OCI-LY7 (cell line): ENCODE results near the gene SAMD13. TPM values are rescaled to one million over a fixed set of nuclear protein-coding genes. Genes with fewer than 3 reads are reported as not detected.

ENCODE experiments used
- BruUV-seq: library from RNA; stranded (reverse); fragments of 400-500 nt; replicated peaks from 2 replicates; lab custom pipeline; 2021; lab: Mats Ljungman, UMichigan
- CTCF ChIA-PET: fragments of 300-600 bp; sonication (Branson Sonifier 250); formaldehyde crosslinking; loops from one replicate; lab custom pipeline; 2022; ENCODE audit warnings: antibody characterized with exemption; ENCODE audit not compliant: unreplicated experiment; lab: Charles Lee
- POLR2A ChIA-PET: fragments of 300-600 bp; sonication (Branson Sonifier 250); formaldehyde crosslinking; loops from one replicate; lab custom pipeline; 2022; ENCODE audit warnings: antibody characterized with exemption; lab: Charles Lee
- DNase-seq: peaks from one replicate; pipeline ENCODE4 v3.0.0-alpha.2; 2015; ENCODE audit warnings: low spot score
- H2AFZ ChIP-seq: fragments of 200-600 bp; sonication (generic), shearing (Covaris generic); 2 replicates; pipeline ENCODE4 v1.6.1; 2014; ENCODE audit warnings: mild to moderate bottlenecking, antibody characterized with exemption, low read length, moderate library complexity
- H3K27ac ChIP-seq: fragments of 200-600 bp; sonication (generic); 2 replicates; pipeline ENCODE4 v1.5.1; 2014; ENCODE audit warnings: mixed run types, low read depth, mild to moderate bottlenecking, moderate library complexity, low read length, inconsistent platforms; ENCODE audit not compliant: poor library complexity, severe bottlenecking
- H3K36me3 ChIP-seq: fragments of 200-600 bp; sonication (generic); 2 replicates; pipeline ENCODE4 v1.6.1; 2014; ENCODE audit warnings: mild to moderate bottlenecking, antibody characterized with exemption, low read length, moderate library complexity, mixed read lengths; ENCODE audit not compliant: insufficient read depth
- H3K4me1 ChIP-seq: fragments of 200-600 bp; sonication (generic); 2 replicates; pipeline ENCODE4 v1.5.1; 2014; ENCODE audit warnings: mild to moderate bottlenecking, low read length; ENCODE audit not compliant: insufficient read depth, poor library complexity, severe bottlenecking
- H3K4me2 ChIP-seq: fragments of 200-600 bp; sonication (generic); 2 replicates; pipeline ENCODE4 v1.6.1; 2014; ENCODE audit warnings: mild to moderate bottlenecking, low read length
- H3K4me3 ChIP-seq: fragments of 200-600 bp; sonication (generic); 2 replicates; pipeline ENCODE4 v1.5.1; 2014; ENCODE audit warnings: mild to moderate bottlenecking, low read depth, low read length; ENCODE audit not compliant: poor library complexity, severe bottlenecking
- H3K79me2 ChIP-seq: fragments of 200-600 bp; sonication (generic); 2 replicates; pipeline ENCODE4 v1.6.1; 2016; ENCODE audit warnings: low read depth, mild to moderate bottlenecking, low read length, moderate library complexity, mixed read lengths; ENCODE audit not compliant: insufficient read depth
- H3K9me2 ChIP-seq: fragments of 200-600 bp; sonication (generic); 2 replicates; pipeline ENCODE4 v1.6.1; 2016; ENCODE audit warnings: mild to moderate bottlenecking, low read length, mixed read lengths; ENCODE audit not compliant: insufficient read depth
- H3K9me3 ChIP-seq: fragments of 200-600 bp; sonication (generic); 2 replicates; pipeline ENCODE4 v1.6.1; 2014; ENCODE audit warnings: mild to moderate bottlenecking, mixed run types, low read length, mixed read lengths
- H4K20me1 ChIP-seq: fragments of 200-600 bp; sonication (generic); 2 replicates; pipeline ENCODE4 v1.6.1; 2014; ENCODE audit warnings: mild to moderate bottlenecking, antibody characterized with exemption, low read length, moderate library complexity, mixed read lengths; ENCODE audit not compliant: insufficient read depth
- EZH2phosphoT487 ChIP-seq: fragments of 200-600 bp; sonication (generic); IDR thresholded peaks from 2 replicates; pipeline ENCODE4 v1.6.1; 2018; ENCODE audit warnings: low read depth, borderline replicate concordance, mild to moderate bottlenecking, mixed run types, antibody characterized with exemption, low read length, moderate library complexity, mixed read lengths
- intact Hi-C: fragments of 100-400 bp; cut with micrococcal nuclease; formaldehyde crosslinking; loops from one replicate; pipeline ENCODE4 v1.10.0; 2022; ENCODE audit not compliant: unreplicated experiment
- total RNA-seq, 2 experiments: library from RNA; depleted of rRNA in 1 of 2; stranded (reverse); fragments of >200 nt in 1 of 2; shearing (Covaris generic) in 1 of 2; gene quantifications; 2 replicates each; pipeline ENCODE4 v1.2.3, GENCODE V29; 2014 to 2022
- TF ChIP-seq, protein P1 (sequence below): fragments of 200-600 bp; sonication (generic); conservative IDR thresholded peaks from 2 replicates; pipeline ENCODE4 v1.5.1; 2014; ENCODE audit warnings: mild to moderate bottlenecking, antibody characterized with exemption, low read length, moderate library complexity, mixed read lengths

Gene SAMD13
- total RNA-seq, 2 experiments from 2014 or later = 5.4 to 5.7 TPM

DNA sequence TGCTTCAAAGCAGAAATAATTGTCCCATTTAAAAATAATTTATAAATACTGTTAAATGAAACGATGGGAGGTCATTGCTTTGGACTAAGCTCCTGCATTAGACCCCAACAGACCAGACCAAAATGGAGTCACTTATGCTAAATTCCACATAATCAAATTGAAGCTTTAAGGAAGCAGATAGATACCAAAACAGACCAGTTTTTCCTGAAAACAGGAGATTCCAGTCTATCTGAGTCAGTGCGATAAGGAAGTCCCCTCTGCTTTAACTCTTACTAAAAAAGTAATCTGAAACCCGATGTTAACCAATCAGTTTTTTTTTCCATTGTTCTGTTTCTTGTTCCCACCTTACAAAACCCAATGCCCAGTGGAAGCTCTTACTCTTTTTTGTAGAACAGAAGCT lies 80.6 kb downstream of the SAMD13 start:
- Histone ChIP-seq H3K27ac (no peak overlapping the region), H3K4me3 (no peak overlapping the region), H3K4me2 (no peak overlapping the region), H3K36me3 (no peaks in the 10 kb centered on the region), H4K20me1 (no peaks in the 10 kb centered on the region), H3K9me3 (no peaks in the 10 kb centered on the region), H2AFZ (no peak overlapping the region), H3K79me2 (no peaks in the 10 kb centered on the region), H3K4me1 (no peaks in the 10 kb centered on the region), H3K9me2 (no peaks in the 10 kb centered on the region)
- intact Hi-C loops = no loop called here
- no TSS peak for BruUV-seq
- TF ChIP-seq EZH2phosphoT487 = no peak
- TF ChIP-seq, protein P1, sequence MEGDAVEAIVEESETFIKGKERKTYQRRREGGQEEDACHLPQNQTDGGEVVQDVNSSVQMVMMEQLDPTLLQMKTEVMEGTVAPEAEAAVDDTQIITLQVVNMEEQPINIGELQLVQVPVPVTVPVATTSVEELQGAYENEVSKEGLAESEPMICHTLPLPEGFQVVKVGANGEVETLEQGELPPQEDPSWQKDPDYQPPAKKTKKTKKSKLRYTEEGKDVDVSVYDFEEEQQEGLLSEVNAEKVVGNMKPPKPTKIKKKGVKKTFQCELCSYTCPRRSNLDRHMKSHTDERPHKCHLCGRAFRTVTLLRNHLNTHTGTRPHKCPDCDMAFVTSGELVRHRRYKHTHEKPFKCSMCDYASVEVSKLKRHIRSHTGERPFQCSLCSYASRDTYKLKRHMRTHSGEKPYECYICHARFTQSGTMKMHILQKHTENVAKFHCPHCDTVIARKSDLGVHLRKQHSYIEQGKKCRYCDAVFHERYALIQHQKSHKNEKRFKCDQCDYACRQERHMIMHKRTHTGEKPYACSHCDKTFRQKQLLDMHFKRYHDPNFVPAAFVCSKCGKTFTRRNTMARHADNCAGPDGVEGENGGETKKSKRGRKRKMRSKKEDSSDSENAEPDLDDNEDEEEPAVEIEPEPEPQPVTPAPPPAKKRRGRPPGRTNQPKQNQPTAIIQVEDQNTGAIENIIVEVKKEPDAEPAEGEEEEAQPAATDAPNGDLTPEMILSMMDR = no peak
- no peak for DNase-seq
- POLR2A ChIA-PET = interaction anchor here (0.5 to 1.4 kb wide), 5 partner anchors 13 to 265 kb away, joined by 3 to 5 read pairs (median 3); no protein-coding TSS in a partner anchor
- CTCF ChIA-PET = no interaction called here

DNA sequence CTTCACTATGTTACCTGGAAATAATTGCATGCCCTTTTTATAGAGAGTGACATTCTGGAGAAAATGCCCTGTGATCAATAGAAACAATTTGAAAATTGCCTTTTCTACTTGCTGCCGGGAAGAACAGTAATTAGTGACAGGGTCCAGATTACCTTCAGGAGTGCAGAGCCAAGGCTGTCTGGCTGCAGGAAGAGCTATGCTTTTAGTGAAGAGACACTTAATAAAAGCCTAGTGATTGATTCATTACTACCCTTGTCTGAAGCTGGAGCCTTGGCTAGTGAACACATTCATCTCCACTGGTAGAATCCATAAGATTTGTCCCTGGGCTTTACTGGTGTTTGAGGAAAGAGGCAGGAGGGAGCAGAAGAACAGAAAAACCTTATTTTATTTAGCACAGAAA lies 83.8 kb downstream of the SAMD13 start:
- POLR2A ChIA-PET = no interaction called here
- DNase-seq = no peak
- no peak overlapping the region for H3K4me2 ChIP-seq
- H3K9me2 ChIP-seq = no peaks in the 10 kb centered on the region
- intact Hi-C loops = no loop called here
- no peak overlapping the region for H3K4me3 ChIP-seq
- H4K20me1 ChIP-seq = no peaks in the 10 kb centered on the region
- H3K9me3 ChIP-seq = no peaks in the 10 kb centered on the region
- no peak overlapping the region for H2AFZ ChIP-seq
- no peak for TF ChIP-seq EZH2phosphoT487
- TF ChIP-seq, protein P1 = no peak
- no peaks in the 10 kb centered on the region for H3K79me2 ChIP-seq
- no TSS peak for BruUV-seq
- H3K4me1 ChIP-seq = no peaks in the 10 kb centered on the region
- no peak overlapping the region for H3K27ac ChIP-seq
- no peaks in the 10 kb centered on the region for H3K36me3 ChIP-seq
- CTCF ChIA-PET = no interaction called here

DNA sequence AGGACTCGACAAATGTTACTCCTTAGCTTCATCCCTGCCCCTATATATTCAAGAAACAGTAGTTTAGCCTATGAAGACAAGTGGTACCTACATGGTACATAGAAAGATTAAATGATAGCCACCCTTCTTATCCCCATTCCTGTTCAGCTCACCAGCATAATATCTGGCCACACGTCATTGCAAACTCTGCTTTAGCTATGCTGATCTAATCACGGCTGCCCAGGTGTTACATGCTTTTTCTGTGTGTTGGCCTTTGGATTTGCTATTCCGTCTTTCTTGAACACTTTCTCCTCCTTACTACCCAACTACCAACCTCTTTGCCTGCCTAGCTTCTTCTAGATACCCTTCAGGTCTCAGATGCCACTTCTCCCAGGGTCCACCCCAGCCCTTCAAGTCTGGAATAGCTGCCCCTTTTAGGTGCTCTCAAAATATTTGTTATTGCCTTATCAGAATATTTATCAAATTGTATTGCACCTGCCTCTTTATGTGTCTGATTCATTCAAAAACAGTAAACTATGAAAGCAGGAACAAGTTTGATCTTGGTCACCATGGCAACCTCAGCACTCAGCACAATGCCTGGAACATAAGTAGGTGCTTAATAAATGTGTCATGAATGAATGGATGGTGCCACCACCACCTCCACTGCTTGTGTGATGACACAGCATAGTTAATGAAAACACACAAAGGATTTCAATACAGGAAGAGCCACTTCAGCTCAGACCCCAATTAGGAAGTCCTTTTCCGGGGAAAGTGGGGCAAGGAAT lies 85.4 kb downstream of the SAMD13 start:
- Histone ChIP-seq H2AFZ (no peak overlapping the region), H3K4me3 (no peak overlapping the region), H3K9me3 (no peaks in the 10 kb centered on the region), H3K9me2 (no peaks in the 10 kb centered on the region), H4K20me1 (no peaks in the 10 kb centered on the region), H3K27ac (no peak overlapping the region), H3K36me3 (no peaks in the 10 kb centered on the region), H3K4me1 (no peaks in the 10 kb centered on the region), H3K4me2 (no peak overlapping the region), H3K79me2 (no peaks in the 10 kb centered on the region)
- no TSS peak for BruUV-seq
- intact Hi-C loops = no loop called here
- ChIA-PET POLR2A (interaction anchor here (0.5 kb wide), 1 partner anchor 246 kb away, joined by 3 read pairs; no protein-coding TSS in a partner anchor), CTCF (no interaction called here)
- TF ChIP-seq, protein P1 = no peak
- no peak for TF ChIP-seq EZH2phosphoT487
- no peak for DNase-seq
